Measurements from ENCODE around the gene MGAT1.
A peak's percentile ranks its signal among the peaks of the same experiment; 100 is the strongest.

MGAT1 gene

DNA sequence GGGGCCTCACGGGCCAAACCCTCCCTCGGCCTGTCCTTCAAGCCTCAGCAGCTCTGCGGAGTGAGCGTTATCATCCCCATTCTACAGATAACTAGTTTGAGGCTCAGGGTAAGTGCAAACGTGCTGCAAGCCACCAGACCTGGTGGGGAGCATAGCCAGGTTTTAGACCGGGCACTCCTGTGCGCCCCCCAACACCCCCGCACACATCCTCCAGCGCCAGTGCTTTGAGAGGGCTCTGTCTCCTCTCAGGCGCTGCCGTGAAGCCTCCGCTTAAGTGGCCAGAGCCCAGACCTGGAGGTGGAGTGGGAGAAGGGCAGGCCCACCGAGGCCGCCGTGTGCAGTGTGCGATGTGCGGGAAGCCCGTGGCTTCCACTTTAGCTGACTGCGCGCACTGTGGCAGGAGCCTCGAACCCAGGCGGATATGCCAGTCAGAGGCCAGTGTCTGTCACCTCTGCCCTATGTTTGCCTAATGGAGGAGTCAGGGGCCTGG, 1.6 kb upstream of the MGAT1 start:
- TF ChIP-seq, protein P1, sequence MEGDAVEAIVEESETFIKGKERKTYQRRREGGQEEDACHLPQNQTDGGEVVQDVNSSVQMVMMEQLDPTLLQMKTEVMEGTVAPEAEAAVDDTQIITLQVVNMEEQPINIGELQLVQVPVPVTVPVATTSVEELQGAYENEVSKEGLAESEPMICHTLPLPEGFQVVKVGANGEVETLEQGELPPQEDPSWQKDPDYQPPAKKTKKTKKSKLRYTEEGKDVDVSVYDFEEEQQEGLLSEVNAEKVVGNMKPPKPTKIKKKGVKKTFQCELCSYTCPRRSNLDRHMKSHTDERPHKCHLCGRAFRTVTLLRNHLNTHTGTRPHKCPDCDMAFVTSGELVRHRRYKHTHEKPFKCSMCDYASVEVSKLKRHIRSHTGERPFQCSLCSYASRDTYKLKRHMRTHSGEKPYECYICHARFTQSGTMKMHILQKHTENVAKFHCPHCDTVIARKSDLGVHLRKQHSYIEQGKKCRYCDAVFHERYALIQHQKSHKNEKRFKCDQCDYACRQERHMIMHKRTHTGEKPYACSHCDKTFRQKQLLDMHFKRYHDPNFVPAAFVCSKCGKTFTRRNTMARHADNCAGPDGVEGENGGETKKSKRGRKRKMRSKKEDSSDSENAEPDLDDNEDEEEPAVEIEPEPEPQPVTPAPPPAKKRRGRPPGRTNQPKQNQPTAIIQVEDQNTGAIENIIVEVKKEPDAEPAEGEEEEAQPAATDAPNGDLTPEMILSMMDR (IDR thresholded peaks at IDR 0.05; ENCODE audit: low read depth, low read length) = no peak
- H3K4me3 ChIP-seq (ENCODE audit: low read depth, low read length) = no peak overlapping the region
- in situ Hi-C loops (cut with HindIII; ENCODE audit: low sequenced_read_pairs) = no loop called here
- DNase-seq (ENCODE audit: low read depth, low spot score) = no peak

GRCh38 chr5:180803181-180804128, 849 bp upstream of the MGAT1 start:
- in situ Hi-C loops (cut with HindIII; ENCODE audit: low sequenced_read_pairs) = no loop called here
- peak; percentile 43 for DNase-seq (ENCODE audit: low read depth, low spot score)
- peak overlapping the region; percentile 79 for H3K4me3 ChIP-seq (ENCODE audit: low read depth, low read length)
- TF ChIP-seq, protein P1 (IDR thresholded peaks at IDR 0.05; ENCODE audit: low read depth, low read length) = peak; percentile 13

- in situ Hi-C loops (cut with HindIII; ENCODE audit: low sequenced_read_pairs) = no loop called here
- TF ChIP-seq, protein P1 (IDR thresholded peaks at IDR 0.05; ENCODE audit: low read depth, low read length) = no peak
- no peak for DNase-seq (ENCODE audit: low read depth, low spot score)
- H3K4me3 ChIP-seq (ENCODE audit: low read depth, low read length) = peak overlapping the region; percentile 79
These were observed 846 bp downstream of the MGAT1 start for GRCh38 chr5:180801596-180802324.

DNA sequence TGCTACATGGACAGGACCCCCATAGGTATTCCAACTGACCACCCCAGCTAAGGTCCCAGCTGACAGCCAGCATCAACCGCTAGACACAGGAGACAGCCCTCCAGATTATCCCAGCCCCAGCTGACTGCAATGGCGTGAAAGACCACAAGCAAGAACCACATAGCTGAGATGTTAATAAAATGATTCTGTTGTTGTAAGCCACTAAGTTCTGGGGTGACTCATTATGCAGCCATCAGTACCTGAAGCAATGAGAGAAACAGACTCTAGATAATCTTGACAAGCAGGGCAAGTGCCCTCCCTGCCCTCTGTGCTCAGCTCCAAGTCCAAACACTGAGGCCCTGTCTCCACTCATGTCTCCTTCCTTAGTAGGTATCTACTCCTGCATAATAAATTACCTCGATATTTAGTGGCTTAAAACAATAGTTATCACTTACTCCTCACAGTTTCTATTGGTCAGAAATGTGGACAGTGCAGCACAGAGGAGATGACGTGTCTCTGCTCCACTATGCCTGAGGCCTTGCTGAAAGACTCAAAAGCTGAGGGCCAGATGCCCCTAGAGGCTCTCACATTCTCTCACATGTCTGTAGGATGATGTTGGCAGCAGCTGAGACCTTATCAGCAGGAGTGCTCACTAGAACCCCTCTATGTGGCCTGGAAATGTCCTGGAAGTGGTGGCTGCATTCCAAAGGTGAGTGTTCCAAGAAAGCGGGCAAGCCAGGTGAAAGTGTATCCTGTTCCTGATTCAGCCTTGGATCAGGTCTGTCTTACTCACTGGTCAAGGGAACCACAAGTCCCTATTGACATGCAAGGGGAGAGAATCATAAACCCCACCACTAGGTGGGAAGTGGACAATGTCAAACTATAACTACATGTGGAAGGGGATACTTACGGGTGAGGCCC, 2.5 kb downstream of the MGAT1 start:
- in situ Hi-C loops (cut with HindIII; ENCODE audit: low sequenced_read_pairs) = no loop called here
- DNase-seq (ENCODE audit: low read depth, low spot score) = peak; percentile 77
- TF ChIP-seq, protein P1 (IDR thresholded peaks at IDR 0.05; ENCODE audit: low read depth, low read length) = peak; percentile 6
- no peak overlapping the region for H3K4me3 ChIP-seq (ENCODE audit: low read depth, low read length)

DNA sequence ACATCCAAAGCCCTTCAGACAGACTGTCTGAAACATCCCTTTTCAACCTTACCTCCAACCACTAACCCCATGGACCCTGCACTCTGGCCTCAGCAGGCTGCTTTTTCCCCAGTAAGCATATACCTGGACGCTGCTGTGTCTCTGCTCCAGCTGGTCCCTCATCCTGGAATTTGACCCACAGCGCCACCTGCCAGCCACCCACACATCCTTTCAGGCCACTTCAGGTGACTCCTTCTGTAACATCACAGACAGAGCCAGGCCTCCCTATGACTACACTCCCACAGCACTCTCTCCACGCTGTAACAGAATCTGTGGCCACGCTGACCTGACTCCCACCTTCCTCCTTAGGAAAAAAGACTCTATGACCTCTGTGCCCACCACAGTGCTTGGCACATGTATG, 3.4 kb downstream of the MGAT1 start:
- no peak for DNase-seq (ENCODE audit: low read depth, low spot score)
- in situ Hi-C loops (cut with HindIII; ENCODE audit: low sequenced_read_pairs) = no loop called here
- H3K4me3 ChIP-seq (ENCODE audit: low read depth, low read length) = no peak overlapping the region
- TF ChIP-seq, protein P1 (IDR thresholded peaks at IDR 0.05; ENCODE audit: low read depth, low read length) = peak; percentile 32

- in situ Hi-C loops (cut with HindIII; ENCODE audit: low sequenced_read_pairs) = no loop called here
- TF ChIP-seq, protein P1 (IDR thresholded peaks at IDR 0.05; ENCODE audit: low read depth, low read length) = no peak
- H3K4me3 ChIP-seq (ENCODE audit: low read depth, low read length) = no peak overlapping the region
- no peak for DNase-seq (ENCODE audit: low read depth, low spot score)
These were observed 4.4 kb downstream of the MGAT1 start for GRCh38 chr5:180798193-180798592.
